GM21381 (cell line): ENCODE results near the gene GLB1L3.
"Not testable (repeated sequence)": the region's sequence is repeated elsewhere in the genome, so short reads cannot be mapped to it uniquely, and the experiment has no call there.

Source experiments
- ATAC-seq: cut with Tn5 transposase; IDR thresholded peaks from one replicate; pipeline ENCODE4 v1.9.1; 2021; ENCODE audit warnings: mild to moderate bottlenecking, moderate library complexity; ENCODE audit not compliant: unreplicated experiment

GLB1L3 gene

DNA sequence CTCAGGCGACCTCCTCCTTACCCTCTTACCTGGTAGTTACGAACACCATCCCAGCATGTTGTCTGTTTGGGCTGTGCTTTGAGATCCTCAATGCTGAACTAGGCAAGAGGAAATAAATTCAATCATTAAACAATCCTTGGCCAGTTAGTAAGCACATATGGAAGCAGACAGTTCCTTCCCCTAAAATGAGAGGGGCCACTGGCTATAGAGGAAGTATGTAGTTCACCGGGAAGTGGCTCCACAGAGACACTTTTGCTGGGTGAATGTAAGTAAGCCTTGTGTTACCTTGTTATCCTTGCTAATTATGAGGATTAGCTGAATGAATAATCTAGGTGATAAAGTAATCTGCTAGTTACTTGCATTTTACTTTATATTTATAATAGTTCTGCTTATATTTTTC, 25.9 kb upstream of the GLB1L3 start:
- no peak for ATAC-seq

DNA sequence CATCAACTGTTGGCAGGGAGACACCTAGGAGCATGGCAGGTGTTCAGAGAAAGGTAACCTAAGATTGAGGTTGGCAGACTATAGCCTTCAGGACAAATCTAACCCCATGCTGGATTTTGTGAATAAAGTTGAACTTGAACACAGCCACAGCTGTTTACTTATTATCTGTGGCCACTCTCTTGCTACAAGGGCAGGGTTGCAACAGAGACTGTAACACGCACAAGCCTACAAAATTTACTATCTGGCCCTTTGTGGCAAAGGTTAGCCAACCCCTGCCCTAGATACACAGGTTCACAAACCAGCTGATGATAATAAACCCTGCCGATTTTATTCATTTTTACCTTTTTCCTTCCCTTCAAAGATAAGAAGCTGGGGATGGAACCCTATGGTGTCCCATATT, 25.5 kb upstream of the GLB1L3 start:
- ATAC-seq = no peak

DNA sequence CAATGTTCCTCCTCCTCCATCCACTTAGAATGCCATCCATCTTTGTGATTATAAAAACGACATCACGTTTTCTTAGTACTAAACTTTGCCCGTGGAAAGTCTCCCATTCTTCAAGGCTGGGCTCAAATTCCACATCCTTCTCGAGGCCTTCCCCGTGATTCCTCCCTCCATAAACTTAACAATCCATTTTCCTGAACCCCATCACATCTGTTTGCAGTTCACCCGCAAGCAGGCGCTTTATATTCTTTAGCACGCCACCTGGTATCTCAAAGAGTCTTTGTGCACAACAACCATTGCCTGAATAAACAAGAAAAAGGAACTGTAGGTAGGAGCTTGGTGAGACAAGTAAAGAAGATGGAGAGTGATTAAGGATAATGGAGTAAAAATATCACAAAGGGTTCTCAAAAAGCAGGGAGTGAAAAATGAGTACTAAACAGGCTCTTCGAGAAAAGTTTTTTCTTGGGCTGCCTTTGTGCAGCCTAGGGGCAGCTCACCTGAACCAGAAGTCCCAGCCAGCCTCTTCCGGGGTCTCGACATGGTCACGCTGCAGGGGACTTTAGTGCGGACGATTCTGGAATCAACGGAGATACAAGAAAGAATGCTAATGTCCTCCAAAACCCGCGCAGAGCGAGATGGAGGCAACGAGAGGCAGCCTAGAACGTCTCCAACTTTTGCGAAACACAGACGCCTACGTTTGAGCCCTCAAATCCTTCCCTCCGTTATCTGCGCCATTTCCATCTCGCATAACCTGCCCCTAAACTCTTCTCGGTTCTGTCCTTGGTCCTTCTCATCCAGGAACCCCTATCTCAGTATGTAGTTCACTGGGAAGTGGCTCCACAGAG, 23.6 kb upstream of the GLB1L3 start:
- peak; percentile 29 for ATAC-seq

DNA sequence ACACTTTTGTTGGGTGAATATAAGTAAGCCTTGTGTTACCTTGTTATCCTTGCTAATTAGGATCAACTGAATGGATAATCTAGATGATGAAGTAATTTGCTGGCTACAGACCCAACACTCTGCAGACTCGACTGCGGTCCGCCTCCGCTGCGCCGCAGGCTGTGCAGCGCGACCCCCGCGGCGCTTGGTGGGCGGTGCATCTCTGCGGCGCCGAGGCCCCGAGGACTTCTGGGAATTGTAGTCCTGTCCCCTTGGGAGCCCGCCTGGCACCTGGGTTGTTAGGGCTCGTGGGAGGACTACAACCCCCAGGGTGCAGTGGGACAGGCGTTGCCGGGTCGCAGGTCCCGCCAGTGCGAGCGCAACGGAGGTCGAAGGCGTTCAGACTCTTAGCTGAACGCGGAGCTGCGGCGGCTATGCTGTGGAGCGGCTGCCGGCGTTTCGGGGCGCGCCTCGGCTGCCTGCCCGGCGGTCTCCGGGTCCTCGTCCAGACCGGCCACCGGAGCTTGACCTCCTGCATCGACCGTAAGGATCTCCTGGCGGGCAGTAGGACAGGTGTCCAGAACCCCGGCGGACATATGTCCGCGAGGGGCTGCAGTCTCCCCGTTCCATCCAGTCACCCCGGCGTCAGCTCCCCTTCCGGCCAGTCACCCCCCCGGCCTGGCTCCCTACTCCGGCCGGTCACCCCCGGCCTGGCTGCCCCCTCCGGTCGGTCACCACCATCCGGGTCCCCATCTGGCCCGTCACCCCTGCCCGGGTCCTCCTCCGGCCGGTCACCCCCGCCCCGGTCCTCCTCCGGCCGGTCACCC, 22.8 kb upstream of the GLB1L3 start, which contains the start of the genes ACAD8 and THYN1:
ACAD8 (plus strand) TSS at position 381 of the 806 bp plus-strand sequence; CDS start at position 414, 33 bp downstream.
THYN1 (minus strand) TSS at position 165 of the 806 bp plus-strand sequence. CDS start 470 bp downstream, outside the sequence.
- ATAC-seq = peak; percentile 99

DNA sequence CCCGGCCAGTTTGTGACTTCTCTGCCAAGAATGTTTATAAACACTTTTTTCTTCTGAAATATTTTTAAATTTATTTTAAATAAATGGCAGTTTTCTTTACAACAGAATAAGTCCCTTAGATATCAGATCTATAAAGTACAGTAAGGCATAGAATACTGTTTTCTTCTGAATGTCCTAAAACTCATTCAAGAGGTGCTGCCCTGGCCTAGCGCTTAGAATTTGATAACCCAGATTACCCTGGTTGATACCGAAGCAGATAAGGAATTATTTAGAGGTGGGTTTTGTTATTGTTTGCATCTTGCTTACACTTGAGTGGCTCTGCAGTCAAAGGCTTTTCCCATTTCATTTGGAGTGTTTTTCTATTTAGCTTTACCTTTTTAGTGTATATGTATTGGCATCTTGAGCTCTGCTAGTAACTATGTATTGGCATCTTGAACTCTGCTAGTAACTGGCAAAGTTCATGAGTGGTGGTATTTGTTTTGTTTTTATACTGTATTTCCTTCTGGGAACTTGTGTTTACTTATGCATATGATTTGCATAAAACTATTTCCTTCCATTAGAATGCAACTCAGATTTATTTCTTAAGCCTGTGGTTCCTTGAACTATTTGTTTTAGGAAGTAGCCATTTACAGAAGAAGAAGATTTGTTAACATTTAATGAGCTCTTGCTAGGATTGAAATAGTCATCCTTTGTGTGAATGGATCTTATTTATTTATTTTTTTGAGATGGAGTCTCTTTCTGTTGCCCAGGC, 21.6 kb upstream of the GLB1L3 start:
- ATAC-seq = no peak

DNA sequence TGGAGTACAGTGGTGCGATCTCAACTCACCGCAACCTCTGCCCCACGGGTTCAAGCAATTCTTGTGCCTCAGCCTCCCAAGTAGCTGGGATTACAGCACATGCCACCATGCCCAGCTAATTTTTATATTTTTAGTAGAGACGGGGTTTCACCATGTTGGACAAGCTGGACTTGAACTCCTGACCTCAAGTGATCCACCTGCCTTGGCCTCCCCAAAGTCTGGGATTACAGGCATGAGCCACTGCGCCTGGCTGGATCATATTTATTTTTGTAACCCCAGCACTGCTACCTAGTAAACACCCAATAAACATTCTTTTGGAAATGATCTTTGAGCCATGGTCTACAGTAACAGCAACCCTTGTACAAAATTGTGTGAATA, 21.0 kb upstream of the GLB1L3 start:
- not testable (repeated sequence) for ATAC-seq

DNA sequence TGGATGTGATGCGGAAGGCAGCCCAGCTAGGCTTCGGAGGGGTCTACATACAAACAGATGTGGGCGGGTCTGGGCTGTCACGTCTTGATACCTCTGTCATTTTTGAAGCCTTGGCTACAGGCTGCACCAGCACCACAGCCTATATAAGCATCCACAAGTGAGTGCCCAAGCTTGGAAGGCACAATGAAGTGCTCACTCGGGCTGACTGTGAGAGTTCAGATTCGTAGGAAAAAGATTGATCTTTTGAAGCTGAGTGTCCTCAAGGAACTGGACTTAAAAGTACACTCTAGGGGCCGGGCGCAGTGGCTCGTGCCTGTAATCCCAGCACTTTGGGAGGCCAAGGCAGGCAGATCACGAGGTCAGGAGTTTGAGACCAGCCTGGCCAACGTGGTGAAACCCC, 19.1 kb upstream of the GLB1L3 start:
- ATAC-seq = no peak

DNA sequence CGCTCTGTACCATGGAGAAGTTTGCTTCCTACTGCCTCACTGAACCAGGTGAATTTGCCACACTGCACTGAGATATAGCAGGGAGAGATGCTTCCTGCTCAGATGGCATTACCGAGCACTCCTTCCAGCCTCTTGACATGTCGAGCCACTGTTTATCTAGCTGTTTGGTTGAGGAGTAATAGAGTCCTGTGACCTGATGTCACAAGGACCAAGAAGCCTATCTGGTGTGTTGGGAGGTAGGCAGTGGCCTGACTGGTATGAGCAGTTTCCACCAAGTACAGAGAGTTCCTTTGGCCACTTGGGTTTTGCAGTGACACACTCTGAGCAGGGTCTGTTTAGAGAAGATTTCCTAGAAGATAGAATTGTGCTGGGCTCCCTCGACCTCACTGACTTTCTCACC, 17.6 kb upstream of the GLB1L3 start:
- no peak for ATAC-seq

DNA sequence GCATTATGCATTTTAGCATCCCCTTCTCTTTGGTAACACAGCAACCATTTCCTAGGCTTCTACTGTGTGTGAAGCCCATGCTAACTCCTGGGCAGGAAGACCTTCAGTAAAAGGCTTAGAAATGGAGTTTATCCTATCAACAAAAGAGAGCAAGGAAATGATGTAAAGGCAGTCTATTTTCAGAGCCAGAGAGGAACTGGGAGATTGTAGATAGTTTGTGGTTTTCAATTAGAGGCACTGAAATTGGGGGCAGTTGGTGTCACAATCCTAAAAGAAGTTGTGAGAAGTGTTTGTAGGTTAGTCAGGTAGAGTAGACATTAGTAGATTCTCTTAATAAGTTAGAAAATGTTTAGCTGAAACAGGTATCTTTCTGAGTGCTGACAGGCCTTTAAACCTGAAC, 15.7 kb upstream of the GLB1L3 start:
- ATAC-seq = no peak

DNA sequence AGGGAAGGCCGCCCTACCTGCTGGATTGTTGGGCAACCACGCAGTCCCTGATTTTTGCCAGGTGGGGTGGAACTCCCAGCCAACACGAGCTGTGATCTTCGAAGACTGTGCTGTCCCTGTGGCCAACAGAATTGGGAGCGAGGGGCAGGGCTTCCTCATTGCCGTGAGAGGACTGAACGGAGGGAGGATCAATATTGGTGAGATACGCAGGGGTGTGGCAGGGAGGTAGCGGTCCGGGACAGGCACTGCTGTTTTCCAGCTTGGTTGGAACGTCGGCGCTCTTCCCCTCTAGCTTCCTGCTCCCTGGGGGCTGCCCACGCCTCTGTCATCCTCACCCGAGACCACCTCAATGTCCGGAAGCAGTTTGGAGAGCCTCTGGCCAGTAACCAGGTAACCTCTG, 15.2 kb upstream of the GLB1L3 start:
- no peak for ATAC-seq

DNA sequence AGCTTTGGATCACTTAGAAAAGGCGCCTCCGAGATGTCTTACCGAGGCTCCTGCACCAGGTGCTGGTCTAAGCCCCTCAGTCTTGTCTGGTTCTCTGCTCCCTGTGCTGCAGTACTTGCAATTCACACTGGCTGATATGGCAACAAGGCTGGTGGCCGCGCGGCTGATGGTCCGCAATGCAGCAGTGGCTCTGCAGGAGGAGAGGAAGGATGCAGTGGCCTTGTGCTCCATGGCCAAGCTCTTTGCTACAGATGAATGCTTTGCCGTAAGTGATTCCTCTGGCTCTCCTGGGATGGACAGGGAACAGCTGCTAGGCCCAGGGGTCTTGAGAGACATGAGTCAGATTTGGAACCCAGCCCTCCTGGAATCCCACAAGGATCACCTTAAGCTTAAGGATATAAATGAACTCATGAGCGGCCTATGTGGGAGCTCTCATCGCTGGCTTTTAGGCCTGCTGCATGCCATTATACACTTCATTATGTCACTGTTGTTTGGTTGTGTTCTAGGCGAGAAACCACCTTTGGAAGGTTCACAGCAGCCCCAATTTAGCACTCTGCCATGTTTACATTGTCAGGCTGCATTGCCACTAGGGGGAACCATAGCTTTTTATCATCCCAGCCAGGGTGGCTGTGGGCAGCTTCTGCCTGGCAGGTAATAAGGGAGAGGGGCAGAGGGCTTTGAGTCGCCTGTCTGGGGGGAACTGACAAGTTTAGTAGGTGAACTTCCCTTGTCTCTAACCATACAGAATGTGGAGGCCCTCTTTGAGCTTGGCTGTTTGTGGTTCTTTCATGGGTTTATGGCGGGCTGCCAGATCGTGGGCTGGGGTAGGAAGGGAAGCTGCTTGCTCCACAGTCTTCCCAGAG, 14.3 kb upstream of the GLB1L3 start:
- ATAC-seq = no peak

DNA sequence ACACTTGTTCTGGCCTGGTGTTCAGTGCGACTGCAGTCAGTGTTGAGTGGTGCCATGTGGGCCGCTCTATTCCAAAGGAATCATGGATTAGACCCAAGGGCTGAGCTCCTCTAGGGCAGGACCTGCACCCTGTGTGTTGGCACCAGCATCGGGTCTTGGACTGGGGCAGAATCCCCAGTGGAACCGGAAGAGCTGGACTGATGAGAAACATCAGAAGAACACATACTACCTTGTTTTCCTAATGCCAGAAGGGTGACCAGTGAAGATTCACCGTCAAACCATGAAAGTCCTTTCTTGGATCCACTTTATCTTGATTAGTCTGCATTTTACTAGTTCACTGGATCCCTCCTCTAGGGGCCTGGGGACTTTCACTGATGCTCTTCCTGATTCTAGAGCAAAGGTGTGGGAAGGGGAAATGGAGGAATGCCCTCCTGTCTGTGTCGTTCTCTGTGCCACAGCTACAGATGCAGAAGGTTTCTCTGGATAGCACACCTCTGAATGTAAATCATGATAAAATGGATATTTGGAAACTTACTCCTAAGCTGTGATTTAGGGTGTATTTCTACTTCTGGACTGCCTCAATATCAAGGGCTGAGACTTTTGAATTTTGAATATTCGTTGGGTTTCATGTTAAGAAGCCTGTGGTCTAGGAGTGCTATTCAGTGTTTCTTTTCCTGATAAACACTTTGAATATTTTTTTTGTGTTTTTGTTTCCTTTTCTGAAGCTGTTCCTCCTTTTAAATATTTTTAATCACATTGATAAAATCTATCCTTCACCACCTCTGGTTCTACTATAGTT, 11.0 kb upstream of the GLB1L3 start:
- ATAC-seq = no peak

DNA sequence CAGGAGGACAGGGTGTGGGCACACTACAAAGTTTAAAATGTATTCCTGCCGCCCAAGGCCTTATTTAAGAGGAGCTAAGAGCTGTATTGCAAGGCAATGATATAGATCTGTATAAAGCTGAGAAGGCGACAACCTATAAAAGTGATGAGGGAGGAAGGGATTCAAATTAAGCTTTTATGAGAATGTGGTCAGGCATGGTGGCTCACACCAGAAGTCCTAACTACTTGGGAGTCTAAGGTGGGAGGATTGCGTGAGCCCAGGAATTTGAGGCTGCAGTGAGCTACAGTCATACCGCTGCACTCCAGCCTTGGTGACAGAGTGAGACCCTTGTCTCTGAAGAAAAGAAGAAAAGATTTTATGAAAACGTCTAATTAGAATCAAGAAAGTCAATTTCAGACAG, 9.7 kb upstream of the GLB1L3 start:
- no peak for ATAC-seq

DNA sequence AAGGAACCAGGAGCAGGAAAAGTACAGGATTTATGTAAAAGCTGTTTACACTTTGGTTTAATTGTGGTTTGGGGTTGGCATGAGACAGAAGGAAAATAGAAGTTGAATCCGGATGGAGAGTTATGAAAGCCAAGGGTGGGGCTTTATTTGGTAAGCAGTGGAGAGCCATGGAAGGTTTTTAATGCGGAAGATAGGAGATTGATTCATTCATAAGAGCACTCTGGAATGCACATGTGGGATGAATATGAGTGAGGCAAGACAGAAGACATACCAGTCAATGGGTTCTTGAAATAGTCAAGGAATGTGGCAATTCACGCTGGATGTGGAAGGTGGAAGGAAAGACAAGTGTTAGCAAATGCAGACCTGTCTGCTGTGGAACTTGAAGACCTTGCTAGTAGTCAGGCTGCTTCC, 9.3 kb upstream of the GLB1L3 start:
- ATAC-seq = no peak

DNA sequence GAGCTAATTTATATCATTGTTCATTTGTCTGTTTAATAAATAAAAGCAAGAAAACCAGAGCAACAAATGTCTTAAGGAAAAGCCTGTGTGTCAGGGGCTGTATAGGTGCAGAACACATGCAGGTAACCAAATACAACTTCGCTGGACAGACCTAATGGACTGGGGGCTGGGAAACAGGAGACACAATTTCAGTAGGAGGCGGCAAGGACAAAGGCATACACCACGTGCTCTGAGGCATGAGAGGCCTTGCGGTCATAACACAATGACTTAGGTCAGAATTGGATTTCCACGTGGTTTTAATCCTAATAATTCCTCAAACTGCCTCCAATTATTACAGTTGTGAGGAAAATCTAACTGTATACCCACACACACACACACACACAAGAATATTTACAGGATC, 8.7 kb upstream of the GLB1L3 start:
- no peak for ATAC-seq

DNA sequence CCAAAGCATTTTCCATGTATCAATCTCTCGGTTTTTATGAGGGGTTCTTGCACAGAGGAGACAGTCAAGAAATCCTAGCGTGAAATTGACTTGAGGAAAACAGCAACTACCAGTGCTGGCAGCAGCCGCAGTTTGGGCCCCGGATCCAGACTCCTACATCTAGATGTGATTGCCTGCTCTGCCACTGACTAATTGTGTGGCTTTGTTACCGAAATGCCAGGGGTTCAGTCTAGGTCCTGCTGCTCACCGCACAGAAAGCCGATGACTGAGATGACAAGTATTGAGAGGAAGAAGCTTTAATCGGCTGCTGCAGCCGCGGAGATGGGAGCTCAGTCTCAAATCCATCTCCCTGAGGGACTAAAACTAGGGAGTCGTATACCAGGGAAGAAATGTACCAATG, 8.2 kb upstream of the GLB1L3 start:
- ATAC-seq = no peak

DNA sequence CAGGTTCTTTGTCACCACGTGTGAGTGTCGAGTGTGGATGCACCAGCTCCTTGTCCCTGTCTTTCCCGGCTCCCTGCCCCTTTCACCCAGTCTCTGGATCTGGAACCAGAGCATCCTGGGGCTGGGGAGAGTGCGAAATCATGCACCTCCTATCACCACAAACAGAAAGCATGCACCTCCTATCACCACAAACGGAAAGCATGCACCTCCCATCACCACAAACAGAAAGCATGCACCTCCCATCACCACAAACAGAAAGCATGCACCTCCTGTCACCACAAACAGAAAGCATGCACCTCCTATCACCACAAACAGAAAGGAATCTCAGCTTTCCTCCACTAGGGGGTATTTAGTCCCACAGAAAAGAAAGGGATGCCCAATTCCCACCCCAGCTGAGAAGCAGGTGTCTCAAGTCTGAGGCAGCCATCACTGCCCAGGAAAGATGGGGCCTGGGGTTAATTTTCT, 5.9 kb upstream of the GLB1L3 start:
- ATAC-seq = no peak

DNA sequence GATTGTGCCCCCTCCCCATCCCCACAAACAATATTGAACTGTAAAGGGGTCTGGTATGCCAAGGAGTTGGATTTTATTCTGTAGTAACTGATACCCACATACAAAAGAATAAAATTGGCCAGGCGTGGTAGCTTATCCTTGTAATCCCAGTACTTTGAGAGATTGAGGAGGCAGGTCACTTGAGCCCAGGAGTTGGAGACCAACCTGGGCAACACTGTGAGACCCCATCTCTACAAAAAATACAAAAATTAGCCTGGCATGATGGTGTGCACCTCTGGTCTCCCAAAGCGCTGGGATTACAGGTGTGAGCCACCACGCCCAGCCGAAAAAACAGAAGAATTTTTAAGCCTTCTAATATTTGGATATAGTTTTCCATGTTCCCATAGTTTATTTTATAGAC, 4.2 kb upstream of the GLB1L3 start:
- no peak for ATAC-seq
